GM23338 (cell line): ENCODE results near the gene PIM3. TPM values are rescaled to one million over a fixed set of nuclear protein-coding genes. Genes with fewer than 3 reads are reported as not detected.

Experiments
- ATAC-seq: fragments of 200-7000 bp; cut with Tn5 transposase; 3 replicates; pipeline ENCODE4 v1.9.1; 2020
- DNase-seq: peaks from one replicate; pipeline ENCODE4 v3.0.0-alpha.2; 2015; ENCODE audit warnings: low spot score
- H2AFZ ChIP-seq: fragments of 200-600 bp; sonication (generic); 2 replicates; pipeline ENCODE4 v1.8.0; 2016; ENCODE audit warnings: antibody characterized with exemption, mild to moderate bottlenecking, moderate library complexity
- H3F3A ChIP-seq: fragments of 200-600 bp; sonication (generic); replicated peaks from 2 replicates; pipeline ENCODE4 v1.8.0; 2017; ENCODE audit warnings: antibody characterized with exemption, mixed run types, low read depth
- H3K27ac ChIP-seq: fragments of 200-600 bp; sonication (generic); 2 replicates; pipeline ENCODE4 v1.6.1; 2016; ENCODE audit warnings: low read depth
- H3K27me3 ChIP-seq: fragments of 200-600 bp; sonication (generic); 2 replicates; pipeline ENCODE4 v1.8.0; 2016; ENCODE audit warnings: mild to moderate bottlenecking, mixed run types, moderate library complexity; ENCODE audit not compliant: insufficient read depth
- H3K36me3 ChIP-seq: fragments of 200-600 bp; sonication (generic); 2 replicates; pipeline ENCODE4 v1.8.0; 2016; ENCODE audit warnings: mild to moderate bottlenecking; ENCODE audit not compliant: insufficient read depth
- H3K4me1 ChIP-seq: fragments of 200-600 bp; sonication (generic); 2 replicates; pipeline ENCODE4 v1.8.0; 2016; ENCODE audit warnings: mild to moderate bottlenecking, moderate library complexity; ENCODE audit not compliant: insufficient read depth
- H3K4me2 ChIP-seq: fragments of 200-600 bp; sonication (generic); 2 replicates; pipeline ENCODE4 v1.7.1; 2017; ENCODE audit warnings: mixed run types
- H3K4me3 ChIP-seq: fragments of 200-600 bp; sonication (generic); 2 replicates; pipeline ENCODE4 v1.6.1; 2016; ENCODE audit warnings: mixed run types
- H3K79me2 ChIP-seq: fragments of 200-600 bp; sonication (generic); replicated peaks from 2 replicates; pipeline ENCODE4 v1.8.0; 2017; ENCODE audit warnings: mild to moderate bottlenecking; ENCODE audit not compliant: insufficient read depth
- H3K9me2 ChIP-seq: fragments of 200-600 bp; sonication (generic); 2 replicates; pipeline ENCODE4 v1.8.0; 2017; ENCODE audit not compliant: insufficient read depth
- H4K20me1 ChIP-seq: fragments of 200-600 bp; sonication (generic); replicated peaks from 2 replicates; pipeline ENCODE4 v1.8.0; 2017; ENCODE audit warnings: mild to moderate bottlenecking; ENCODE audit not compliant: insufficient read depth
- H3K27ac Mint-ChIP-seq: 2 replicates; pipeline ENCODE4 v1.8.0; 2020; ENCODE audit warnings: inconsistent platforms, mild to moderate bottlenecking, moderate library complexity, mixed read lengths
- H3K27me3 Mint-ChIP-seq: 3 replicates; pipeline ENCODE4 v1.8.0; 2022; ENCODE audit warnings: low read depth, mild to moderate bottlenecking, moderate library complexity, mixed read lengths, inconsistent platforms; ENCODE audit not compliant: insufficient read depth, poor library complexity
- H3K36me3 Mint-ChIP-seq: 3 replicates; pipeline ENCODE4 v1.8.0; 2021; ENCODE audit warnings: low read depth, mild to moderate bottlenecking, inconsistent platforms, moderate library complexity, mixed read lengths
- H3K4me1 Mint-ChIP-seq: 3 replicates; pipeline ENCODE4 v1.8.0; 2020; ENCODE audit warnings: mild to moderate bottlenecking, inconsistent platforms, mixed read lengths
- H3K4me3 Mint-ChIP-seq: 3 replicates; pipeline ENCODE4 v1.8.0; 2021; ENCODE audit warnings: moderate library complexity, mild to moderate bottlenecking, inconsistent platforms, mixed read lengths
- H3K9me3 Mint-ChIP-seq: 3 replicates; pipeline ENCODE4 v1.8.0; 2020; ENCODE audit warnings: moderate library complexity, mild to moderate bottlenecking, inconsistent platforms, mixed read lengths
- ETS1 ChIP-seq: IDR thresholded peaks from 2 replicates; pipeline ENCODE4 v1.6.1; 2016; ENCODE audit warnings: antibody characterized with exemption
- EZH2 ChIP-seq: fragments of 200-600 bp; sonication (generic); IDR thresholded peaks from one replicate; pipeline ENCODE4 v1.8.0; 2017; ENCODE audit warnings: antibody characterized with exemption, mild to moderate bottlenecking, low read depth; ENCODE audit not compliant: unreplicated experiment
- EZH2phosphoT487 ChIP-seq: fragments of 200-600 bp; sonication (generic); IDR thresholded peaks from one replicate; pipeline ENCODE4 v1.8.1; 2018; ENCODE audit warnings: antibody characterized with exemption; ENCODE audit not compliant: unreplicated experiment
- JUNB ChIP-seq: IDR thresholded peaks from one replicate; pipeline ENCODE4 v1.6.1; 2016; ENCODE audit warnings: antibody characterized with exemption; ENCODE audit not compliant: unreplicated experiment
- ZNF462 ChIP-seq: fragments of 250-450 bp; sonication (Bioruptor Pico); IDR thresholded peaks from 2 replicates; pipeline ENCODE4 v1.5.0; 2020; ENCODE audit warnings: mild to moderate bottlenecking, moderate library complexity
- polyA plus RNA-seq: library from polyadenylated mRNA; unstranded; fragments of >200 nt; fragmentation: Nextera tagmentation; extraction: Ambion mirVana; gene quantifications from 2 replicates; pipeline ENCODE4 v1.2.1, GENCODE V29; 2016
- total RNA-seq: library from RNA; depleted of rRNA; stranded (reverse); fragments of >200 nt; shearing (Covaris generic); gene quantifications from 2 replicates; pipeline ENCODE4 v1.2.3, GENCODE V29; 2014
- TF ChIP-seq, protein P1 (sequence below), 2 experiments: fragments of 200-600 bp in 1 of 2; sonication (generic) in 1 of 2; conservative IDR thresholded peaks; 2 replicates each; pipeline versions ENCODE4 v1.5.1 to v1.6.1; 2016 to 2017; ENCODE audit warnings: antibody characterized with exemption in 2 of 2, low read depth in 2 of 2, mild to moderate bottlenecking in 2 of 2, moderate library complexity in 1 of 2

The PIM3 gene
- total and polyA plus RNA-seq, 2 experiments from 2014 or later: 17.7 to 37.3 TPM

DNA sequence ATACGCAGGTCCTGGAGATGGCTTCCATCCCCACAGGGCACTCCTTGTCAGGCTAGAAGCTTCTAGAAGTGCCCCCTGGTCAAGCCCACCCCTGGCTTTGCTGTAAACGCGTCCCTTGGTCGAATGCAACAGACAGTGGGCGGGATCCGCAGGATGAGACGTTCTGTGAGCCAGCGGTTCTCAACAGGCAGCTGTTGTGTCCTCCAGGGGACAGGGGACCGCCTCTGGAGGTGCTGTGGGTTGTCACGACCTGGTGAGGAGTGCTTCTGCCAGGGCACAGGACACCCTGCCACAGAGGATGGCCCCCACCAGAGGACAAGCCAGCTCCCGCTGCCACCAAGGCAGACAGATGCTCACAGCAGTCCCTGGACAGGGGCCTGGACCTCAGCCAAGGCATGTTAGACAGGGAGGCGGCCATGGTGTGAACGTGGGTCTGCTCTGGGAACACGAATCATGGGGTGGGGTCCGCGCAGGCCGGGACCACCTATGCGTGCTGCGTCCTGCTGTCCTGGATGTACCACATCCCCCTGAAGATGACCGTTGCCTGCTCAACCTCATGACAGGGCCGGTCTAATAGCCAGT, 30.5 kb upstream of the PIM3 start (continued):
- no peak for TF ChIP-seq ZNF462 (CRISPR knock-in tag)
- TF ChIP-seq JUNB: no peak
- no peak for TF ChIP-seq EZH2phosphoT487

DNA sequence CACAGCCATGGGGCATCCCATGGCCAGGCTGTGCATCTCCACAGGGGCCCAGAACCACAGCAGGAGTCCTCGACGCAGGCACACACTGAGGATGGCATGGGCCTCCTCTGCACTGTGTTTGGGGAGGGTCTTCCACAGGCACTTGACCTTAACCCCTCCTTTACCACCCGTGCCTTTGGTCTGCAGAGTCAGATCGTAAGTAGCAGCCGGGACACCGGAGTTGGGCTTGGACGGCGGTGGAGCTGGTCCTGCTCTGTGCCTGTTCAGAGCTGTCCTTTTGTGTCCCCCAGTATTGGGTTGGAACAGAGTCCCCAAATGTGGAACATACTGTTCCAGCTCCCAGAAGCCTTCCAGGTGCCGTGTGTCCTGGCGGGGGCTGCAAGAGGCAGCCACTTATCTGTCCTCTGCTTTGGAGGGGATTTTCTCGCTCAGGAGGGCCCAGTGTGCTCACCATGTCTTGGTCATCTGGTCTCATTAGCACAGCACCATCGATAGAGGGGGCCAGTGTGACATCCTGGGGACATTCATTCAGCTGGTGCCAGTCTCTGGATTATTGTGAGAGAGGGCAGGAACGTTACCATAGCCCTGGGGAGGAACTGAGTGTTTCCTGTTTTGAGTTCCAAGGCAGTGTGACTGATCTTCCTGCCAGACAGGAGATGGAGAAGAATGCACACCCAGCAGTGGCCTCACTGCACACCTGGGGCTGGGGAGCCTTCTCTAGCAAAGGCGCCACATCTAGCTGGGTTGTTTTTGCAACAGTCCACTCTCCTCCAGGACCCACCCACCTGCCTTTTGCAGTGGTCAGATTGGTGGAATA, 29.8 kb upstream of the PIM3 start:
- peaks cover 9% of the 10 kb centered on the region for H3K27me3 ChIP-seq
- DNase-seq (peak; percentile 43), ATAC-seq (no peak)
- H3K36me3 ChIP-seq: no peaks in the 10 kb centered on the region
- TF ChIP-seq EZH2 (no peak), ETS1 (no peak)
- TF ChIP-seq, protein P1, sequence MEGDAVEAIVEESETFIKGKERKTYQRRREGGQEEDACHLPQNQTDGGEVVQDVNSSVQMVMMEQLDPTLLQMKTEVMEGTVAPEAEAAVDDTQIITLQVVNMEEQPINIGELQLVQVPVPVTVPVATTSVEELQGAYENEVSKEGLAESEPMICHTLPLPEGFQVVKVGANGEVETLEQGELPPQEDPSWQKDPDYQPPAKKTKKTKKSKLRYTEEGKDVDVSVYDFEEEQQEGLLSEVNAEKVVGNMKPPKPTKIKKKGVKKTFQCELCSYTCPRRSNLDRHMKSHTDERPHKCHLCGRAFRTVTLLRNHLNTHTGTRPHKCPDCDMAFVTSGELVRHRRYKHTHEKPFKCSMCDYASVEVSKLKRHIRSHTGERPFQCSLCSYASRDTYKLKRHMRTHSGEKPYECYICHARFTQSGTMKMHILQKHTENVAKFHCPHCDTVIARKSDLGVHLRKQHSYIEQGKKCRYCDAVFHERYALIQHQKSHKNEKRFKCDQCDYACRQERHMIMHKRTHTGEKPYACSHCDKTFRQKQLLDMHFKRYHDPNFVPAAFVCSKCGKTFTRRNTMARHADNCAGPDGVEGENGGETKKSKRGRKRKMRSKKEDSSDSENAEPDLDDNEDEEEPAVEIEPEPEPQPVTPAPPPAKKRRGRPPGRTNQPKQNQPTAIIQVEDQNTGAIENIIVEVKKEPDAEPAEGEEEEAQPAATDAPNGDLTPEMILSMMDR (conservative IDR thresholded peaks at IDR 0.05; ENCODE audit: low read depth in 2 of 2): peak; percentile 27 to 71
- peaks cover 18% of the 10 kb centered on the region for H3K27me3 Mint-ChIP-seq
- no peaks in the 10 kb centered on the region; the same call in 1 of the 2 replicates for H3F3A ChIP-seq
- H3K4me1 Mint-ChIP-seq: peaks cover 9% of the 10 kb centered on the region
- no peak overlapping the region for H3K4me3 Mint-ChIP-seq
- no peak overlapping the region for H3K27ac ChIP-seq
- H3K4me1 ChIP-seq: peaks cover 2% of the 10 kb centered on the region; the same call in 1 of the 2 replicates
- H3K4me2 ChIP-seq: no peak overlapping the region
- H3K4me3 ChIP-seq: no peak overlapping the region
- no peaks in the 10 kb centered on the region for H3K9me3 Mint-ChIP-seq
- peaks cover 2% of the 10 kb centered on the region; the same call in 1 of the 3 replicates for H3K36me3 Mint-ChIP-seq
- H4K20me1 ChIP-seq: no peaks in the 10 kb centered on the region
- no peaks in the 10 kb centered on the region for H3K79me2 ChIP-seq
- no peaks in the 10 kb centered on the region for H3K9me2 ChIP-seq
- no peak overlapping the region for H3K27ac Mint-ChIP-seq
- no peak overlapping the region for H2AFZ ChIP-seq
